ENCODE results near the gene GNB1.
"Not testable (repeated sequence)": the region's sequence is repeated elsewhere in the genome, so short reads cannot be mapped to it uniquely, and the experiment has no call there.

The GNB1 gene

DNA sequence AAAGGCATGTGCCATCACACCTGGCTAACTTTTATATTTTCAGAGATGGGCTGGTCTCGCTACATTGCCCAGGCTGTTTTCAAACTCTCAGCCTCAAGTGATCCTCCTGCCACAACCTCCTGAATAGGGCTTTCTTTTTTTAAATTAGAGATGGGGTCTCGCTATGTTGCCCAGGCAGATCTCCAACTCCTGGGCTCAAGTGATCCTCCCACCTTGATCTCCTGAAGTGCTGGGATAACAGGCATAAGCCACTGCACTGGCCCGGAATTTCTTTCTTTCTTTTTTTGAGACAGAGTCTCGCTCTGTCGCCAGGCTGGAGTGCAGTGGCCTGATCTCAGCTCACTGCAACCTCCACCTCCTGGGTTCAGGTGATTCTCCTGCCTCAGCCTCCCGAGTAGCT, 34.7 kb downstream of the GNB1 start:
- not testable (repeated sequence) for DNase-seq

GRCh38 chr1:1853593-1854257, 37.2 kb downstream of the GNB1 start:
- DNase-seq: no peak

DNA sequence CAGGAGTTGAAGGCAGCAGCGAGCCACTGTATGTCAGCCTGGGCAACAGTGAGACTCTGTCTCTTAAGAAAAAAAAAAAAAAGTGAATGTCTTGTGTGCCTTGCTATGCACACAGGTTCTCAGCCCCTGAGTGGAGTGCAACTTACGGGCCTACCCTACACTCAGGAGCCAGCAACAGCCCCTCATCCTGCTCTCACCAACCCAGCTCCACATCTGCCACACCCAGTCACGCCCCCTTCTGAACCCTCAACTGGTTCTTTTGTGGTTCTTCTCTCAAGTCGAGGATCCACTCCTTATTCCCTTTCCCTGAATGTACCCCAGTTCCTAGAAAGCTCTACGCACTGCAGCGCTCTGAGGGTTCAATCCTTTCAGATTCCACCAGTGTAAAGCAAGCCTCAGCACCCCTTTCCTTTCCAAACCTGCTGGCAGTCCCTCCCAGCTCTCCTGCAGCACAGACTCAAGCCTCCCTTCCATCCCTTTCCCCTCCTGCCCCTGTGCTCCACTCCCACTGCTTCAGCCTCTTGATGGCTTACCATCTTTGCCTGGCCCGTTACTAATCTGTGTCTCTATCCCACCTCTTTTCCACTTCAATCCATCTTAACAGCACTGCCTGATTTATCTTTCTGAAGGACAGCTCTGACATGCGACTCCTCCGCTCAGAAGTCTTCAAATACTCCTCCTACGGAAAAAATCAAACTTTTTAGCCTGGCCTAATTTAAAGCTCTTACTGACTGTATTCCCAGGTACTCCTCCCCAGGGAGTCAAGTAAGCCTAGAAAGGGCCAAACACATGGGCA, 38.1 kb downstream of the GNB1 start:
- DNase-seq: no peak

DNA sequence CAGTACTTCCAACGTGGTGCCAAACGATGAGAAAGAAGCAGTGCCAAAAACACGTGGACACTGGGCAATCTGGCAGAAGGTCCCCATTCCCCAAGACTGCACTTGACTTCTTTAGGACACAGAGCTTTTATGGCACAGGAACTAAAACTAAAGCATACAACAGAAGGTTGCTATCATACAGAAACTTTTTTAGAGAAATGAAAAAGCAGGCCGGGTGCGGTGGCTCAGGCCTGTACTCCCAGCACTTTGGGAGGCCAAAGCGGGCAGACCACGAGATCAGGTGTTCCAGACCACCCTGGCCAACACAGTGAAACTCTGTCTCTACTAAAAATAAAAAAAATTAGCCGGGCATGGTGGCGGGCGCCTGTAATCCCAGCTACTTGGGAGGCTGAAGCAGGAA, 43.0 kb downstream of the GNB1 start:
- no peak for DNase-seq

GRCh38 chr1:1847061-1847850, 43.6 kb downstream of the GNB1 start:
- DNase-seq: no peak

DNA sequence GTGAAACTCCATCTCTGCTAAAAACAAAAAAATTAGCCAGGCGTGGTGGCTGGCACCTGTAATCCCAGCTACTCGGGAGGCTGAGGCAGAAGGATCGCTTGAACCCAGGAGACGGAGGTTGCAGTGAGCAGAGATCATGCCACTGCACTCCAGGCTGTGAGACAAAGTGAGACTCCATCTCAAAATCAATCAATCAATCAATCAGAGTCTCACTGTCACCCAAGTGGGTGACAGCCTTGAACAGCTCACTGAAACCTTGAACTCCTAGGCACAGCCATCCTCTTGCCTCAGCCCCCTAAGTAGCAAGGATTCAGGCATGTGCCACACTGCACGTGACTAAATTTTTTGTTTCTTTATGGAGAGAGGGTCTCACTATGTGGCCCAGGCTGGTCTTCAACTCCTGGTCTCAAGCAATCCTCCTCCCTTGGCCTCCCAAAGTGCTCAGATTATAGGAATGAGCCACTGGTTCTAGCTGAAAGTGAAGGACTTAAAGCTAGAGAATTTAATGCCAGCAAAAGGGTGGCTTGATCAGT, 44.4 kb downstream of the GNB1 start:
- no peak for DNase-seq

DNA sequence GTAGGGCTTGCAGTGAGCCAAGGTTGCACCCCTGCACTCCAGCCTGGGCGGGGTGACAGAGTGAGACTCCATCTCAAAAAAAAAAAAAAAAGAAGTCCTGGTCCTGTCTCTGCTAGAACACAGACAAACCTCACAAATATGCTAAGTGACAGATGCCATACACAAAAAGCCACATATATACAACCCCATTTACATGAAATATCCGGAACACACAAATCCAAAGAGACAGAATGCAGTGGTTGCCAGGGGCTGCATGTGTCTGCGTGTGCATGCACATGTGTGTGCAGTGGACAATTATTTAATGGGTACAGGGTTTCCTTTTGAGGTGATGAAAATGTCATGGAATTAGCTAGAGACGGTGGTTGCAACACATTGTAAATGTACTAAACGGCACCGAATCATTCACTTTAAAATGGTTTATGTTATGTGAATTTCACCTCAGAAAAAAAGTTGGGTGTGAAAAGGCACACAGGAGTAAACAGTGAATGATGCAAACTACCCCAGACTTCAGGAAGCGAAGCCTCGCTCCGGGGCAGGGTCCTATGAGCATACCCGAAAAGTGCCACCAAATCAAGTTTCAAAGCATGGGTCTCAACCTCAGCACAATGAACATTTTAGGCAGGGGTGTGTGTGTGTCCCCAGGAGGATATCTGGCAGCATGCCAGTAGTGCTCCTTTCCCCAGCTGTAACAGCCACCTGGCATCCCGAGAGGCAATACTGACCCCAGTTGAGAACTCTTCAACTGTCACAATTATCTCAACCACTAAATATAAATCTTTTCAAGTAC, 48.3 kb downstream of the GNB1 start:
- no peak for DNase-seq

- no peak for DNase-seq
Observed at GRCh38 chr1:1841575-1841995, 49.3 kb downstream of the GNB1 start.

- no peak for DNase-seq
Observed at GRCh38 chr1:1839311-1839965, 51.4 kb downstream of the GNB1 start.

DNA sequence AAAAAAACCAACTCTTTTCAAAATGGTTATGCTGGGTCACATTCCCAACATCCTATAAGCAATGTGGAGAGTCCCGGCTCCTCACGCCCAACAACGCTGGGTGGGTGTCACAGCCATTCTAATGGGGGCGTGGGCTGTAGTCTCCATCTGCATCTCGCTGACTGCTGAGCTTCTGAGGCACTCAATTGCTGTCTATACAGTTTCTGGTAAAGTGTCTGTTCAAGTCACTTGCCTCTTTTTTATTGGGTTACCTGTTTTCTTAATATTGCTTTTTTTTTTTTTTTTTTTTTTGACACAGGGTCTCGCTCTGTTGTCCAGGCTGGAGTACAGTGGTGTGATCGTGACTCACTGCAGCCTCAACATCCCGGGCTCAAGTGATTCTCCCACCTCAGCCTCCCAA, 54.8 kb downstream of the GNB1 start:
- DNase-seq: no peak

DNA sequence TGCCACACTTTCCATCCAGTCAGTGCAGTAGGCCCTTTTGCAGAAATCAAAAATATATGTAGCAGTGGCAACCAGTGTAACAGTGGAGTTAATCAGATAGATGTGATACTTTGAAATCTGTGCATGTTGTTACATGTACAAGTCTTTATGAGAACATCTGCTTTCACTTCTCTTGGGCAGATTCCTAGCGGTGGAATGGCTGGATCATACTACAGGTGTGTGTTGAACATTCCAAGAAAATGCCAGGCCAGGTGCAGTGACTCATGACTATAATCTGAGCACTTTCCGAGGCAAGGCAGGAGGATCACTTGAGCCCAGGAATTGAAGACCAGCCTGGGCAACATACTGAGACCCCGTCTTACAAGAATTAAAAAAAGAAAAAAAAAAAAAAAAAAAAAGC, 55.3 kb downstream of the GNB1 start:
- no peak for DNase-seq

- no peak for DNase-seq
Observed at GRCh38 chr1:1833916-1834325, 57.0 kb downstream of the GNB1 start.

GRCh38 chr1:1833456-1833855, 57.4 kb downstream of the GNB1 start:
- DNase-seq: no peak

DNA sequence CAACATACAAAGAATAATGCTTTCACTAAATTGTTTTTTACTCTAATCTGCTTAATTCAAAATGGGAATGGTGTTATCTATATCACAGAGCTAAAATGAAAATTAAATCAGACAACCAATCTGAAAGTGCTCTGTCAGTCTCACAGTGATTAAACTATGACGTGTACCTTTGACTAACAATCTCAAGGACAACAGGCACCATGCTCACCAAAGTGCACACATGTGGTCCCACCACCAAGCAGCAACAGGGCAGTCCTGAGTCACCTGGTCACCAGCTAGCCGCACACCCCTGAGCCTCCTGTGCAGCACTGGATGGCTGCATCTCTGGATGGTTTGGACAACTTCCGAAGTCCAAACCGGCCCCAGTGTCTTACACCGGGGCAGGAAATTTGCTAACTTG, 58.1 kb downstream of the GNB1 start:
- no peak for DNase-seq

- DNase-seq: no peak
Observed at GRCh38 chr1:1832166-1832565, 58.7 kb downstream of the GNB1 start.

DNA sequence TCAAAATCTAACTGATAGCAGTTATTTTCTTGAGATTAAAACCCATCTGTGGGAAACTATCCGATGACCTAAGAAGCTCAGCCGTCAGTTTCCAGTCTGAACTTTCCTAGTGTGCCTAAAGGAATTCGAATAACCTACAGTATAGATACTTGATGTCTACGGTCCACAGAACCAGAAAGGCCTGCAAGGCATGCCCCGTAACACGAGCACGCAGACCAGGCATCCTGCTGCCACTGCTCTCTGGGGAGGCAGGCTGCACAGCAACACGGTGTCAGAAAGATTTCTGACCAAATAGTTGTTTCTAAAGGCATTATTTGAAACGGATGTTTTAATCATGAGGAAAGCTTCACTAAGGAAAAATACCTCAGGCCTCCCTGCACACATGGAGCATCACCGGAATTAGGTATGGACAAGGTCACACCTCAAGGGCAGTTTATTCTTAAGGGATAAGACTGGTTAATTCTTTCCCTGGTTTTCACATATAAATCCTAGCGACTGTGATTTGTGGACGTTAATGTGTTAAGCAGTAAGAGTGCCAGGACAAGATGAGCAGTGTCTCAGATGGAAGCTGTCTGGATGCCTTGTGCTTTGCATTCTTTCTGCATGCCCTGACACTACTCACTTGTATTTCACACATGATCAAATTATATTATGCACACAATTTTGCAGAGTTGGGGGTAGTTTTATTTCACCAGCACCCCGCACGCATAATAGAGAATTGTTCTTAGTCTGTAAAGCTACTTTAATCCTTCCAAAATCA, 63.6 kb downstream of the GNB1 start:
- no peak for DNase-seq

GRCh38 chr1:1826356-1827088, 64.4 kb downstream of the GNB1 start:
- DNase-seq: no peak

- no peak for DNase-seq
Observed at GRCh38 chr1:1825217-1825616, 65.7 kb downstream of the GNB1 start.

DNA sequence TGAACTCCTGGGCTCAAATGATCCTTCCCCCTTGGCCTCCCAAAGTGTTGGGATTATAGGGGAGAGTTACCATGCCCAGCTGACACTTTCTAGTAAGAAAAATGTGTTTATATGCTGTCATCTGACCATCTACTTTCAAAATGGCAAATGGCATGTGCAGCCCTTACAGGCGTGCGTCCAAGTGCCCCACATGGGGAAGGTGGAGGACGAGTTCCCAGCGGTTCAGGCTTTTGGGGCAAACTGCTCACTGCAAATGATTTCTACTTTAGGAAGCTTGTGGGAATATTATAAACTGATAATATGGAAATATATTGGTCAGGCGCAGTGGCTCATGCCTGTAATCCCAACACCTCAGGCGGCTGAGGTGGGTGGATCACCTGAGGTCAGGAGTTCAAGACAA, 71.1 kb downstream of the GNB1 start:
- no peak for DNase-seq

DNA sequence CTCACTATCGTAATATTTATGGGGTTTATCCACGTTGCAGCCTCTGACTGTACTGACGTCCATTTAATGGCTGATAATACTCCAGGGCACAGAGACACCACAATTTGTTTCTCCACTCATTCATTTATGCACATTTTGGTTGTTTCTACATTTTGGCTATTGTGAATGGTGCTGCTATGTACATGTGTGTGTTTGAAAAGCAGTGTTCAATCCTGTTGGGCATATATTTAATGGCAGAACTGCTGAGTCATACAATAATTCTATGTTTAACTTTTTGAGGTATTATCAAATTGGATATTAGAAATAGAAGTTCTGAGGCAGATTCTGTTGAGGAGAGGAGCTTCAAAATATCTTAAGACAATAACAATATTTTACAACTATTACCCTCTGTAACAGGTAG, 73.7 kb downstream of the GNB1 start:
- no peak for DNase-seq

All from cortex of kidney (tissue), 1 donor.